GM18517 (cell line): ENCODE measurements around the gene RPTOR.
"Not testable (repeated sequence)": the region's sequence is repeated elsewhere in the genome, so short reads cannot be mapped to it uniquely, and the experiment has no call there.

ENCODE experiments used
- ATAC-seq: cut with Tn5 transposase; IDR thresholded peaks from one replicate; pipeline ENCODE4 v1.9.1; 2021; ENCODE audit warnings: mild to moderate bottlenecking, moderate library complexity; ENCODE audit not compliant: unreplicated experiment

Gene RPTOR

DNA sequence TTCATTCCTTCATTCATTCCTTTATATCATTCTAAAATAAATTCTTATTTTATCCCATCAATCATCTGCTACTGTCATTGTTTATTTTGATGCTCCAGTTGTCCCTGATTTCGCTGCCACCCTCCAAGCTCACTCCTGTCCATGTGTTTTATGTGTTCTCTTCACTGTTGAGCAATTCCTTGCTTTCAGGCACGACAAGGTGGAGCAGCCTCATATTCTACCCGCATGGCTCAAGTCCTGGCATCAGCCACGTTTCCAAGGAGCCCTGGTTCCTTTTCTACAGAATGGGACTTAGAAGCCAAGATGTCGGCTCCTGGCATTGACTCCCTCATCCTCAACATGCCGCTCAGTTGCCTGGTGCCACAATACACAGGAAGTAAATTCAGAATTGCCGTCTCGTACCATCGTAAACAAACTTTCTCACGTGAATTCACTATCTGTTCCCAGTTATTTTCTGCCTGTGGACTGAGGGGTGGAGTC is 139.0 kb downstream of the RPTOR start:
- no peak for ATAC-seq

DNA sequence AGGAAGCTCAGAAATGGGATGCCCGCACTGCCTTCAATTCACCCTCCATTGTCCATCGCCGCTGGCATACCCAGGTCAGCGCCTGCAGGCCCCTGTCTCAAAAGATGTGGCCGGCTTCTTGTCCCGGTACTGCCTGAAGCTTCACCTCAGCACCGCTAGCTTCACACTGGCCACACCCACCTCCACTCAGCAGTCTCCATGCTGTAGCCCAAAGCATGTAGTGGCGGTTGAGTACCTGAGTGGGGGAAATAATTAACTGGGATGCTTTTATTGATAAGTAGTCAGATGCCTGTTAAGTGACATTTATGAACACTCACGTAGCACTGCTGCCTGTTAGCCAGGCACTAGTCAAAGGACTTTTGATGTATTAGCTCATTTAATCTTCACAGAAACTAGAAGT is 143.2 kb downstream of the RPTOR start:
- ATAC-seq: no peak

DNA sequence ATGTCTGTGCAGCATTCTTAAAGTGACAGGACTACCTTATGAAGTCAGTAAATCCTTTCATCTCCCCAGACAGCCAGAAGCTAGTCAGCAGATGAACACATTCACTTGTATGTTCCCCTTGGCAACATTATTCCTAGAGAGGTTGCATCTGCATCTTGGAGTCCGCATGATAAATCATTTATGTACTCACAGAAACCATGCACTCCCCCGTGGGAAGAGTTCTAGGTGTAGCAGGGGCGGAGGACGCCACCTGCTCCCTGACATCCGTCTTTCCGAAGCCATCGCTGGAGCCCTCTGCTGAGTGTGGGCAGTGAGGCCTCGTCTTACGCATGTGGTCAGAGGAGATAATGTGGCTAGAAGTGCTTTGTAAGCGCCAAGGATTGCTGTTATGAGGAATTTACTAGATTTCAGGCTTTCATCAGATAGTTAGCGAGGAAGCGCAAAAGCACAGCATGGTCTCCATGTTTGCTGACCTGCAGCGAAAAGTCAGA is 144.5 kb downstream of the RPTOR start:
- ATAC-seq: no peak

DNA sequence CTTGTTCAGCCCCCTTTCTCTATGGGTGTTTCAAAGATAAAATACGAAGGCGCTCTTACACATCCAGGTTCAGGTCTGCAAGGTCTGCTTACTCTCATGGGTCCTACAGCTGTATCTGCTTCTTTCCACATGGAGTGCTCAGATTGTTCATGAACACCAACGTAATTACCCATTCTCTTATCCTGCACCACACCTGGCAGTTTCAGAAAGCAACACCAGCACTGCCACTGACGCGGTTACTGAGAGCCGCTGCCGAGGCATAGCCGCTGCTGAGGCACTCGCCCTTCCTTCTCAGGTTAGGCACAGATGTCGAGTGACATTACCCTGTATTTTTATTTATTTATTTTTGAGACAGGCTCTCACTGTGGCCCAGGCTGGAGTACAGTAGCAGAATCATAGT is 147.1 kb downstream of the RPTOR start:
- no peak for ATAC-seq

DNA sequence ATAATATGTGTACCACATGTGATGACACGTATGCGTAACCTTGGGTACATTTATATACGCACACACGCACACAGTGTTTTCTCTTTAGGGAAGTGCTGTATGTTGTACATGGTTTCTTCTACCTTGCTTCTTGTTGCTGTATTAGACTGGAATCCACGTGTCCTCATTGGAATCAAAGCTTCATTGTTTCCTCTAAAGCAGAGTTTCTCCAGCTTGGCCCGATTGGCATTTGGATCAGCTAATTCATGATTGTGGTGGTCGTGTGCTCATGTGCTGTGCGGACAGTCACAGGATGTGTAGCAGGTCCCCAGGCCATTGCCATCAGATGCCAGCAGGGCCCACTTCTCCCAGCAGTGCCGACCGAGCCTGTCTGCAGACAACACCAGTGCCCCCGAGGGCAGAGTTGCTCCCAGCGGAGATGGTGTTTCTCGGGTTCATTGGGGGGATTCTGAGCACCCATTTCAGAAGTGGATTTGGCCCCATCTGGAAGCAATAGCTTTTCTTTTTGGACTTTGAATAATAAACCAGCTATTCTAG is 148.4 kb downstream of the RPTOR start:
- no peak for ATAC-seq

DNA sequence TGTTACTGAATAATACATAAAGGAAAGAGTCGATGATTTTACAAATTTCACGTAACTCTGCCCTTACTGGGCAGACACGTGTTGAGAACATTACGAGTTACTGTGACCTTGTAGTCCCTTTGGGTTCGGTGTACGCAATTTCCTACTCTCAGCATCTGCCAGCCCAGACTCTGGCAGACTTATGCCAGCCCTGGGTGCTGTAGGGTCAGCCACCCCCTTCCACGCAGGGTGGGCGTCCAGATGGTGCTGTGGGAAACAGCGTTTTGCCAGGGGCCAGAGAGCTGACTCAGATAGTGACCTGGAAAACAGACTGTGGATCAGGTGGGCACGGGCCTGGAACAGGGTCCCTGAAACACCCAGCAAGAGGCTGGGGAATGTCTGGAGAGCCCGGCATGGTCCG is 148.9 kb downstream of the RPTOR start:
- ATAC-seq: no peak

DNA sequence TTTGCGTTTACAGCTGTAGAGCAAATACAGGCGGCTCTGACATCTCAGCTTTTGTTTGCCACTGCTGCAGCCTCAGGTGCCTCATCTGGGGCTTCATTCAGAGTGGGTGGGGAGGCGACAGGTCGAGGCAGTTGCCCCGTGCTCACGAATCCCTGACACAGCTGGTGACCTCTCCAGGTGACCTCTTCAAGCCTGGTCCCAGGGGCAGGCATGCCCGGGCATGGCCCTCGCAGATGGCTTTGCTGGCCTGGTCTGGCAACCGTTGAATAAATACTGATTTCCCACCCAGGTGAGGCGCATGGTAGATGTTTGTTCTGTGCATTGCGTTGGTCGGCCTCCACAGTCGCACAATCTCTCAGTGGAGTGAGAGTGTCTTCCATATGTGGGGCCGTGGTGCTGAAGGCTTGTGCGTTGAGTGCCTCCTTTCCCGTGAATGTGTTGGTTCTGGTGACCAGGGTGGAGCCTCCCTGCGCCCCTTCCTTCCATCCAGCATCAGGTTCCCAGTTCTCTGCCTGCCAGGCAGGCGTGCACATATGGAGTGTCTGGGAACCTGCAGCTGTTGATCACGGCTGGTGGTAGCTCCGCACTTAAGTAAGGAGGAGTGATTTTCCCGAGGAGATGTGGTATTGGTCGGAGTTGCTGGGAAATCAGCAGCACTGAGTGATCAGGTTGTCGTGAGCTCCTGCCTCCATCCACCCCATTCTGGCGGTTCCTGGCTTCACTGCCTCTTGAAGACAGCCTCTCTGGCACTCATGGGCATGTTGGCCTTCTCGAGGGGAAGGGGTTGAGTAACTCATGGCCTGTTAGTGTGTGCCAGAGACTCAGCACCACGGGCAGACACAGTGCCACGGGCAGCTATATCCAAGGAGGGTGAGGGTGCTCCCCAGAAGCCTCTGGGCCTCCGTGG is 149.7 kb downstream of the RPTOR start:
- ATAC-seq: no peak

DNA sequence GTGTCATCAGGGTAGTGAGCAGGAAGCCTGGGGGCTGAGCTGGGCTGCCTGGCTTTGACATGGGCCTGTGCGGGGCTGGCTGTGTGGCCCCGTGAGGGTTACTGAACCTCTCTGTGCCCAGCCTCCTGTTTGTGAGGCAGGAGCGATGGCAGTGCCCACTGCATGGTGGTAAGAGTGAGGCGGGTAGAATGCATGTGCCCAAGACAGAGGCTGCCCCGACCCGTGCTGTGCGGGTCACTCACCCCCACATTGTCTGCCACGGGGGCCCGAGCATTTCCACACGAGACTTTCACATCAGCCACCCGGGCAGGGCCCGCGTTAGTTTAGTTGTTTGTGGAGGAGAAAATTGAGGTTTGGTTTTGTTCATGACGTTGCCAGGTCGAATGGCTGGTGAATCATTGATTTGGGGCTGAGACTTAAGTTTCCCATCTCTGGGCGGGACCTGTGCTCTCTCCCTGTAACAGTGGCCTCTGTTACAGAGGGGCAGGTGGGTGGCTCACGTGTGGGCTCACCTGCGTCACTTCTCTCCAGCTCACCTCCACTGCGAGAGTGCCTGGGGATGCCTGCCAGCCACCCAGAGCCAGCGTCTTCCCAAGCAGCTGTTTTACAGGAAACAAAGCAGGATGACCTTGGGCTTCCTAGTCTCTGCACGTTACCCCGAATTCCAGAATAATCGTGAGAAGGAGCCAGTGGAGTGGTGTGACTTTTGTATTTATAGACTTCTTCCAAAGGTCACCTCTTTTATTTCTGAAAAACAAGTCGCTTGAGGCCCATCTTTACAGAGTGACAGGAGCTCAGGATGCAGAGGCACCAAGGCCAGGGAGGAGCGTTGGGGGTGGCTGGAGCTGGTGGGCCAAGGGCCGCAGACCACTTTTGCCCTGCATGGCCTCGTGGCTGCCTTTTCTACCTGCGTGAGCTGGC is 150.6 kb downstream of the RPTOR start:
- no peak for ATAC-seq

DNA sequence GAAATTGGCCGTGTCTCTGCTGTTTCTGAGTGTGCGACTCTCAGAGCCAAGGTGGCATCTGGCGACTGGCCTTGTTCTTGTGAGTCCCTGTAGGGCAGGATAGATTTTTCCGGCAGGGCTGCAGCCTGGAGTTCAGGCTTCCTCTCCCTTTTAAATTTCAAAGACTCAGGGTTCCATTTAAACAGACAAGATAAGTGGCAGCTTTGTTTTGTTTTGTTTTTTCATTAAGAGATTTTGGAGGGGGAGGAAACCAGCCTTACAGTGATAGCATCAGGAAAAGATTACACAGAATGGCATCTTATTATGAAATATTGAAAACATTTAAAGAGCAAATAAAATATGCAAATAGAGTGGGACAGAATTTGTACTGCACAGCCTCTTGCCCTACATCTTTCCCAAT is 151.3 kb downstream of the RPTOR start:
- no peak for ATAC-seq

DNA sequence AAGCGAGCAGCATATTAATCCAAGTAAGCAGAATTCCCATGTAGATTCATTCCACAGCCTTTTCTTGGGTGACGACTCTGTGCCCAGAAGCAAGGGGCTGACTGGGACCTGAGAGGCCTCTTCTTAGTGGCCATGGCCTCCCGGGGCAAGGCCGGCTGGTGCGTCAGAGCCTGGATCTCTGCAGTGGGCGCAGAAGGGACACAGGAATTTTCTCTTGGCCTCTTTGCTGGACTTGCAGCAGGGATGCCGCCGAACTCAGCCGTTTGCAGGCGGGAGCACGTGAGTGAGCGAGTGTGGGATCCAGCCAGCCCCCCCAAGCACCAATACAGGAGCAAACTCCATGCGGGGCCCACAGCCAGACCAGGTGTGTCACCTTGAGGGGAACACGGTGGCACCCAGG is 151.8 kb downstream of the RPTOR start:
- no peak for ATAC-seq

DNA sequence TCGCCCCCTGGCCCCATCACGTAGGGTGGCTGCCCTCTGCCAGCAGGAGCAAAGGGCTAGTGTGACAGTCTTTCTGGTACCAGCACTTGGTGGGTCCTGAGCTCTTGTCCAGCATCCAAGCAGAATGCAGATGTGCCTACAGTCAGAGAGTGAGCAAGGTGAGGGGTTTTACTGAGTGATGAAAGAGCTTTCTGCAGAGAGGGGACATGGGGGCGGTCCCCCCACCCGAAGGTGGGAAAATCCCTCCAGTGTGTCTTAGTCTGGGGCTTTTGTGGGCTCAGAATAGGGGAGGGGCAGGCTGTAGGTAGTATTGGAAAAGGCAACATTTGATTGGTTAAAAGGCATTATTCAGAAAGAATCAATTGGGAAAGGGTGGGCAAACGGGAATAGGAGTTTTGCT is 152.3 kb downstream of the RPTOR start:
- ATAC-seq: no peak

DNA sequence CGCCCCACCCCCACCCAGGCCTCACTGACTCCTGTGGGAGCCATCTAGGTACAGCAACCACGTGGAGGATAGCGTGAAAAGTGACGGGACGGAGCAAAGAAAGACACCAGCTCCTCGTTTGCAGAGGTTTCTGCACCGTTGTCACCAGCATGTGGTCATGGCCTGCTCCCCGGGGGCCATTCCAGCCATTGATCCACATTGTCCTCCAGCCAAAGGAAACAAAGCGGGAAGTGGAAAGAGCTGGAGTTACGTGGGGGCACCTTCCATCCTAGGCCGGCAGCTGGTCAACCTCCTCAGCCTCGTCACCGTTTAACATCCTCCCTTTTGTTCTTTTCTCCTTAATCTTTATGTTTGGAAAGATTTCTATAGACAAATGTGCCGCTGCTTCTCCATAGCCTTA is 153.7 kb downstream of the RPTOR start:
- ATAC-seq: no peak

DNA sequence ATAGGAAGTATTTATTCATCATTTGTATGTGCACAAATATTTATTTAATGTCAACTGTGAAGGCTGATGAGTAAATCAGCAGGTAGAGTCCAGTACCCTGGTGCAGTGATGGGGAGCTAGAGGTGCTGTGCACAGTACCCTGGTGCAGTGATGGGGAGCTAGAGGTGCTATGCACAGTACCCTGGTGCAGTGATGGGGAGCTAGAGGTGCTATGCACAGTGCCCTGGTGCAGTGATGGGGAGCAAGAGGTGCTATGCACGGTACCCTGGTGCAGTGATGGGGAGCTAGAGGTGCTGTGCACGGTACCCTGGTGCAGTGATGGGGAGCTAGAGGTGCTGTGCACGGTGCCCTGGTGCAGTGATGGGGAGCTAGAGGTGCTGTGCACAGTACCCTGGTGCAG is 154.6 kb downstream of the RPTOR start:
- not testable (repeated sequence) for ATAC-seq

DNA sequence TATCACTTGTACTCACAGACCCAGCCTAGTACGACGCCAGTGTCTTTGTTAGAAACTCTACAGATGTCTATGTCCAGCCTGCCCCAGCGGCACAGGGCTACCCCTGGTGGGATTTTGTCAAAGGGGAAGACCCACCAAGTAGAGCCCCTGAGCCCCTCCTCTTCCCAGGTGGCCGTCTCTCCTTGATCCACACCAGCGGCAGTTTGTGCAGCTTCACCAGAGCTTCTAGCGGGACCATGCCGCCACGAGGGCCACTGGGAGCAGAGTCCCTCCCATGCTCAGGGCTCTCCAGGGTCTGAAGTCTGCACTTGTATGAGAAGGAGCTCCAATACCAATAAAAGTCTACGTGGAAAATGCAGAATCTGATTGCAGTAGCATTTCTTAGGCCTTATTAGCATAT is 157.1 kb downstream of the RPTOR start:
- ATAC-seq: no peak

DNA sequence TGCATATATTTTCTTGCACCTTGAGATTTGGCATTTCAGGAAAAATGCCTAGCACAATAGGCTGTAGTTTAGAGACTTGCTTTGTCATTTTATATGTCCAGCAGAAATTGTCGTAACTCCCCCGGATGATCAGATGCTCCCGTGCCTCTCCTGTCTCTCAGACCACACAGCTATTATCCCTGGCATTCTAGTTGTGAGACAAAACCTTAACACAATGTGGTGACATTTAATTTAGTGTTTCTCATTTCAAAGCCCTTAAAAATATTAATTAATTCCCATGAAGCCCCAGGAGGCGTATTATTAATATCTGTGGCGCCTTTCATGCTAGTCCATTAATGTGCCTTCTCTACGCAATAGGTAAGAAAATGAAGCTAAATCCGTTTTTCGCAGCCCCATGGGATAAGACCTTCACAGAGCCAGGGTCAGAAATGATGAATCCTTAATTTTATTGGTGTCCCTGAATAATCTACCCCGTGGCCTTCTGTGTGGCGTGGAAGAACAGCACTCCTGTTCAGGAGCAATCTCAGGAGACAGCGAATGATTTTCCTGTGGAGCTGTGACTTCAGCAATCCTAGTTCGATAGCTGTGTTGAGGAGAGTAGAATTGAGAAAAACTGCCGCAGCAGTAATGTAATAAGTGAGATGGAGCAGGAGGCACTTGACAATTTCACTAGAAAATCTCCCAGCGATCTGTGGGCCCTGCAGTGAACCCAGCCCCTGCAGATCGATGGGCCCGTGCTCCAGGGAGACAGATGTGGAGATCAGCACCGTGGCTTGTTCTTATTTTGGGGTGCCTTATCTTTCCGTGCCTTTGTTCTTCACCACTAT is 157.9 kb downstream of the RPTOR start:
- no peak for ATAC-seq

DNA sequence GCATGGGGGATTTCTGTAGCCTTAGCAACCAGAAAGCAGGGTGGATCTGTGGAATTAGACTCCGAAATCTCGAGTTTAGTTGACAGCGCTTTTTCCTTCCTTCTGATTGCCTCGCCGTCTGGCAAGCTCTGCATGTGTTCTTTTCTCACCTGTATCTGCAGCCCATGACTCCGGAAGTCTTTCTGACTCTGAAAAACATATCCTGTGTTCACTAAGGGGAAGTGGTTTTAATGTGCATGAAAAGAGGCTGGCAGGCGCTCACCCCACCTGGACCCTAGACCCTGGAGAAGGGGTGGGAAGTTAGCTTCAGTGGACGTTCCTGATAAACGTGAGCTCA is 158.5 kb downstream of the RPTOR start:
- no peak for ATAC-seq

DNA sequence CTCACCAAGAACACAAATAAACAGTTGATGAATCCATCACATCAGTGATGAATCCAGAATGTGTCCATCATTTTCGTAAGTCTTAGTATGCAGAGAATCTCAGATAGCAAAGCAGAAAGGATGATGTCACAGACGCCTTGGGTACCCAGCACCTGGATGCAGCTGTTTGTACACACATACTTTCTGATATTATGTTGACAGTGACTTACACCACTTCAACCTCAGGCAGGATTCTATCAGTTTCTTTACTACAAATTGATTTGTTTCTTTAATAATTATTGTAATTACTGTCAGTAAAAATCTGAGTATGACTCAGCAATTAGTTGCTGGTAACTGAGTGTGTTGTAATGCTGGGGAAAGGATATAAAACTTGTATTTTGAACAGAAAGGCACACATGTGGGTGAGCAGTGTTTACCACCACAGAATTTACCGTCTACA is 159.8 kb downstream of the RPTOR start:
- no peak for ATAC-seq

DNA sequence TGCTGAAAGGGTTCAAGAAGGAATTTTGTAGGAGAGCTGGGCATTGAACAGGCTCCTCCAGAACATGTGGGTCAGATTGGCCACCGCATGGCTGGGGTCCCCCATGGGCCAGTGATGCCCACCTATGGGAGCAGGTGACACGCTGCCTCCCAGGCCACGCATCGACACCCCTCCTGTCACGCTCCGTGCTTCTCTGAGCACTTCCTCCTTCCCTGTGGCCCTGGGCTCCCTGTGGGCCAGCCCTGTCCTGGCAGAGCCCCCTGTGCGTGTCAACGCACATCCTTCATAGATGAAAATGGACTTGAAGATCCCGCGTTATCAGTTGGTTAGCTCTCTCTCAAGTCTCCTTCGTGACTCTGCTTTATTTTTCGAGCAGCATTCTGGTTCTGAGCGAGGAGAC is 160.3 kb downstream of the RPTOR start:
- no peak for ATAC-seq

DNA sequence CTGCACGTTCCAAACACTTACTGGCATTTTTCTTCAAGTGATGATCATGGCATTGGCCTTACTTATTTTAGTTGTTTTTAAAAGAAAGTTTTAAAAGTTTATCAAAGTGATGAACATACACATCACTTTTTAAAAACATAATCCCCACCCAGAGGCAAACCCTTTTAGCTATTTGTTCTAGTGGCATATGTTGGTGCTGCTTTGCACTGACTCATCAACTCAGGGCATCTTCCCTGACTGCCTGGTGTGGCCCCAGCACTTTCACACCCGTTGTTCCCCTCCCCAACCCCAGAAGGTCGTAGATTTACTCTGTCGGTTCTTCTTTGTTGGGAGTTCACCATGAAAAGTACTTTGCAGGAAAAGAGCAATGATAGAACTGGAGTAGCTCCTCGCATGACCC is 161.3 kb downstream of the RPTOR start:
- ATAC-seq: no peak

DNA sequence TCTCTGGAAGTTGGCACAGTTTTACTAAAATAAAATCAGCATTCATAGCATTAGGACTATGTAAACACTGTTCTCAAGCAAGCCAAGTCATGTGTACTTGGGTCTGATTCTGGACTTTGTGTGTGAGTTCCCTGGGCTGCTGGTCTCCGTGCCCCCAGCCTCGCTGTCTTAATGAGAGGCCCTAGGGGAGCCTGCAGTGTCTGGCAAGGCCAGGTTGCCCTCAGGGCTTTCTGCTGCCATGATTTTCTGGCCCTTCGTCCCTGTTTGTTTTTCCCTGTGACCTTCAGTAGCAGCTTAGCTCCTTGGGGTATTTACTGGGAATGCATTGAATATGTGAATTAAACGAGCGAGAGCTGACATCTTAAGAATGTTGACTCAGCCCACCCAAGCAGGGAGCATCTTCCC is 161.8 kb downstream of the RPTOR start:
- no peak for ATAC-seq

DNA sequence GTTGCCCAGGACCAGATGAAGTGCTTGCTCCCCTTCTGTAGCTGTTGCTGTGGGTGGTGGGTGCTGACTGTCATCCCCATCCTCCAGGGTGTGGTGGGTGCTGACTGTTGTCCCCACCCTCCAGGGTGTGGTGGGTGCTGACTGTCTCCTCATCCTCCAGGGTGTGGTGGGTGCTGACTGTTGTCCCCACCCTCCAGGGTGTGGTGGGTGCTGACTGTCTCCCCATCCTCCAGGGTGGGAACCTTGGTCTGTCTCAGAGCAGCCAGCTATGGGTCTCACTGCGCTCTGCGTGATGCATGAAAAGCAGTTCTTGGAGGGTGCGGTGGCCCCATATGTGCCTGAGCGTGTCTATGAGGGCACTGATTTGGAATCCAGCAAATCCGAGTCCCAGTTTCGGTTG is 163.8 kb downstream of the RPTOR start:
- no peak for ATAC-seq
